ENCODE data around the gene GOLM1. TPM values are rescaled to one million over a fixed set of nuclear protein-coding genes. Genes with fewer than 3 reads are reported as not detected.

The GOLM1 gene
- total RNA-seq, 2 experiments from 2014 or later, result 0.89 to 0.93 TPM

DNA sequence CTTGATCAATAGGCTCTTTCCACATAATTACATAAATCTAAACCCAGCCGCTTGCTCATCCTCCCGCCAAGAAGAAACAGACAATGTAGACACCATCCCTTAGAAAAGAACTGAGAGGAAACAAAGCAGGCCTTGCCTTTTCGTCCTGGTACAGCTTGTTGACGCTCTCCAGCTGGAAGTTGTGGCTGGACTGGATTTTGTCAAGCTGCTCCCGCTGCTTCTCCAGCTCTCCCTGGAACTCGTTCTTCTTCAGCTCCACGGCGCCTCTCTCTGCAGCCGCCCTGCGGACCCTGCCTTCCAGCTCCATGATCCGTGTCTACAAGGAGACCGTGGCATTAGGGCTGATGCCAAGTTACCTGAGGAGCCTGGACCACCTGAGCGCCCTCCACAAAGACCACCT is 22.1 kb downstream of the GOLM1 start:
- H3K9me3 Mint-ChIP-seq, result no peaks in the 10 kb centered on the region
- no peak for DNase-seq
- no peaks in the 10 kb centered on the region for H3K27me3 Mint-ChIP-seq (ENCODE audit: low read depth)
- H3K27ac Mint-ChIP-seq, result no peak overlapping the region
- intact Hi-C loops (cut with micrococcal nuclease), result no loop called here
- CTCF ChIA-PET, result interaction anchor here (1.2 kb wide), 1 partner anchor 20 kb away, joined by 5 read pairs; no protein-coding TSS in a partner anchor
- H3K4me1 Mint-ChIP-seq (ENCODE audit: low read depth), result peaks cover 4% of the 10 kb centered on the region
- H3K4me3 Mint-ChIP-seq, result no peak overlapping the region
- H3K36me3 Mint-ChIP-seq (ENCODE audit: low read depth), result no peaks in the 10 kb centered on the region

DNA sequence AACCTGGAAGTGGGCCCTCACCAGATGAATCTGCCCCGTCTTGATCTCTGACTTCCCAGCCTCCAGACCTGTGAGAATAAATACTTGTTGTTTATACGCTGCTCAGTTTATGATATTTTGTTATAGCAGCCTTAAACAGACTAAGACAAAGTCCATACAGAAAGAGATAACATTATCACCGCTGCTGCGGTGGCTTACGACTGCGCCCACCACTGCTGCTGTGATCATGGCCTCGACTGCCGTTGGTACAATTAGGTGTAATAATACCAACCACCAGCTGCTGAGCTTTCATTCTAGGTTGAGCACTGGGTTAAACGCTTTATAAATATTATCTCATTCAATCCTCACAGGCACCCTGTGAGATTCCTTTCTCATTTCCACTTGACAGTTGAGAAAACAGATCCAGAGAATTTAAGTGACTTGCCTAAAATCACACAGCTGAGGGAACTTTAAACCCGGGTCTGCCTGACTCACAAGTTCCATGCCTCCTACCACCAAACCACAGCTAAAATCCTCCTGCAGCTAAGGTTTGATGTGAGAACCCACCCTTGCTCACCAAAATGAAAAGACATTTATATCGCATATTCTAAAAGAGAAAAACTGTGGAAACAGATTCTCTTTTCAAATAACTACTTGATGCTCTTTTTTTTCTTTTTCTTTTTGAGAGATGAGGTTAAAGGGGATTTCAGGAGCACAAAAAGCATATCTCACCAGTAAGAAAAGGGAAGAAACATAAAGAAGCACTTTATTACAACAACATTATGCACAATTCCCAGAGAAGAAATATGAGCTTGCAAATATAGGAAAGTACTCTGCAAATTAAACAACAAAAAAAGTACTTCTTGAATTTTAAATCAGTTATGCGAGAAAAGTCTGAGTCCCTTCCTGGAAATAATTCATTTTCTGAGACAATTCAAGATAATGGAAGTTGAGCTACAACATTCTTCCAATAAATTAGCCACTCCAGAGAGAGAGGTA is 23.9 kb downstream of the GOLM1 start:
- Mint-ChIP-seq H3K27ac (no peak overlapping the region), H3K4me3 (no peak overlapping the region), H3K36me3 (ENCODE audit: low read depth) (no peaks in the 10 kb centered on the region), H3K9me3 (no peaks in the 10 kb centered on the region), H3K27me3 (ENCODE audit: low read depth) (no peaks in the 10 kb centered on the region), H3K4me1 (ENCODE audit: low read depth) (peaks cover 4% of the 10 kb centered on the region)
- intact Hi-C loops (cut with micrococcal nuclease), result no loop called here
- CTCF ChIA-PET, result interaction anchor here (0.6 kb wide), 2 partner anchors 124 to 171 kb away, joined by 3 read pairs; no protein-coding TSS in a partner anchor
- peak; percentile 10 for DNase-seq

DNA sequence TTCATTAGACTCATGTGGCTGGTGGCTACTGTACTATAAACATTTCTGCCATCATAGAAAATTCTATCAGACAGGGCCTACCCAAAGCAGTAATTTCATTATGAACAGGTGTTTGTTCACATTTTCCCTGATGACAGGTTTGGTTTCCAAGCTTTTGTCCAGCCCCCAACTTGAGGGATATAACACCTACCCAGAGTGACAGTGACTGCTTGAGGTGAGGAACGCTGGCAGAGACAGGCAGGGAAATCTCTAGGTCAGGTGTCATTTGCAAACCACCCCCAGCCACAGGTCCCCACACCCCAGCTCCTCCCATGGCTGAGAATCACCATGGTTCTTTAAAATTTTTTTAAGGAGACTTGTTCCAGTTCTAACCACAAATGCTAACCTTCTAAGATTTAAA is 25.5 kb downstream of the GOLM1 start:
- no peaks in the 10 kb centered on the region for H3K27me3 Mint-ChIP-seq (ENCODE audit: low read depth)
- H3K4me3 Mint-ChIP-seq, result no peak overlapping the region
- no peak for DNase-seq
- intact Hi-C loops (cut with micrococcal nuclease), result no loop called here
- H3K36me3 Mint-ChIP-seq (ENCODE audit: low read depth), result no peaks in the 10 kb centered on the region
- no peak overlapping the region for H3K27ac Mint-ChIP-seq
- CTCF ChIA-PET, result interaction anchor here (0.6 kb wide), 1 partner anchor 199 kb away, joined by 3 read pairs; no protein-coding TSS in a partner anchor
- H3K4me1 Mint-ChIP-seq (ENCODE audit: low read depth), result peaks cover 4% of the 10 kb centered on the region
- H3K9me3 Mint-ChIP-seq, result no peaks in the 10 kb centered on the region

DNA sequence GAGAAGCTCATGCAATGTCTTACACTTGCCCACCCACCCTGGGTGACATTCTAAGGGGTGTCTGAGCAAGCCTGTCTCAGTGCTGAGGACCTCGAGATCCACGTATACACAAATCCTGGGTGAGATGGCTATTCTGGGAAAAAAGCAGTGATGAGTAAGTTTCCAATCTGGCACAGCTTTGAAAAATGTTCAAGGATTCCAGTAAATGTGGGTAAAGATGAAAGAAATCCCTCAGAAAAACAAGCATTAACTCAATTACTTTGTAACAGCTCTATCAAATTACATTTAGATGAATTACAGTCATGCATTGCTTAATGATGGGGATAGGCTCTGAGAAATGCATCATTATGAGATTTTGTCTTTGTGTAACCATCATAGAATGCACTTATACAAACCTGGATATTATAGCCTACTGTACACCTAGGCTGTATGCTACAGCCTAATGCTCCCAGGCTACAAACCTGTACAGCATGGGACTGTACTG is 26.9 kb downstream of the GOLM1 start:
- Mint-ChIP-seq H3K27ac (no peak overlapping the region), H3K4me3 (no peak overlapping the region), H3K36me3 (ENCODE audit: low read depth) (no peaks in the 10 kb centered on the region), H3K9me3 (no peaks in the 10 kb centered on the region), H3K27me3 (ENCODE audit: low read depth) (no peaks in the 10 kb centered on the region), H3K4me1 (ENCODE audit: low read depth) (peaks cover 4% of the 10 kb centered on the region)
- no peak for DNase-seq
- CTCF ChIA-PET, result no interaction called here
- intact Hi-C loops (cut with micrococcal nuclease), result no loop called here

DNA sequence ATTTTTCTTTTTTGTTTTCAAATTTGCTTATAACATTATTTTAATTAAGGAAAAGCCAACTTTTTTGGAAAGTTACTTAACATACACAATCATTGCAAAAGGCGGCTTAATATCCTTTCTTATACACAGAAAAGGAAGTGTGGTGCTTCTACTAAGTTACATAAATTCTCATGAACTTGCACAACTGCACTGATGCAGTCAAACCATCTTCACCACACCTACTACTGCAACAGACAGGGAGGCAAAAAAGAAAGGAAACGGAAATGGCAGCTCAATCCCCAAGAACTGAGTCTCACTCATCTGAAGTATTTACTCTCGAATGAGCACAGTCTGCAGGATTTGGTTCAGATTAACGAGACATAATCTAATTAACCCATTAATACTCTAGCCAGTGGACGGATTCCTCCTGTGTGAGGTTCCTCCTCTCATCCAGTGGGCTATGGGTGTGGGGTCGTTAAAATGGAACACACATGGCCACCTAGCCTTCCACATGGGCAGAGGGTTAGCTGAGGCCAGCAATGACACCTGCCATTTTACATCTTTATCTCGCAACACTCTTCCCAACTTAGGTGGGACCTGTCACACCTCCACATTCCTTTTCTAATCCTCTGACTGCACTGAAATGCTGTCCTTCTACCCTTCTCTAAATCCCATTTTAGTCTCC is 30.0 kb downstream of the GOLM1 start:
- intact Hi-C loops (cut with micrococcal nuclease), result no loop called here

DNA sequence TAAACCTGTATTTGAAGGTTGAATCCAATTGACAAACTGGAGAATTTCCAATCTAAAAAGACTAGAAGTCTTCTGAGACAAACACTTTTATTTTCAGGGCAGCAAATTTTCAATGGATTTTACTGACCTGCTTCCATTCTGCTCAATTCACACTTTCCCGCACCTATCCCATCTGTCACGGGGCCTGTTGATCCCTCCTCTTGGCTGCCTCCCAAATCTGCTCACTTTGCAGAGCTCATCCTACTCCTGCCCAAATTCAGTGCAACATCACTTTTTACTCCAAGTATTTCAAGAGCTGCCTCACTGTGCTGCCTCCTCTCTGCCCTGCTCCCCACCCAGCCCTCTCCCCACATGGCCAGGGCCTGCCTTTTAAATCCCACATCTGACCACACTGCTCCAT is 35.1 kb downstream of the GOLM1 start:
- Mint-ChIP-seq H3K27ac (no peak overlapping the region), H3K4me3 (no peak overlapping the region), H3K4me1 (ENCODE audit: low read depth) (no peaks in the 10 kb centered on the region), H3K27me3 (ENCODE audit: low read depth) (peaks cover 2% of the 10 kb centered on the region), H3K9me3 (no peaks in the 10 kb centered on the region), H3K36me3 (ENCODE audit: low read depth) (no peaks in the 10 kb centered on the region)
- CTCF ChIA-PET, result no interaction called here
- intact Hi-C loops (cut with micrococcal nuclease), result no loop called here
- DNase-seq, result no peak

More for the DNA sequence above, 30.0 kb downstream of the GOLM1 start:
- H3K4me3 Mint-ChIP-seq, result no peak overlapping the region
- H3K9me3 Mint-ChIP-seq, result no peaks in the 10 kb centered on the region
- DNase-seq, result no peak
- CTCF ChIA-PET, result no interaction called here
- no peaks in the 10 kb centered on the region for H3K4me1 Mint-ChIP-seq (ENCODE audit: low read depth)
- H3K36me3 Mint-ChIP-seq (ENCODE audit: low read depth), result no peaks in the 10 kb centered on the region
- H3K27me3 Mint-ChIP-seq (ENCODE audit: low read depth), result no peaks in the 10 kb centered on the region
- no peak overlapping the region for H3K27ac Mint-ChIP-seq

DNA sequence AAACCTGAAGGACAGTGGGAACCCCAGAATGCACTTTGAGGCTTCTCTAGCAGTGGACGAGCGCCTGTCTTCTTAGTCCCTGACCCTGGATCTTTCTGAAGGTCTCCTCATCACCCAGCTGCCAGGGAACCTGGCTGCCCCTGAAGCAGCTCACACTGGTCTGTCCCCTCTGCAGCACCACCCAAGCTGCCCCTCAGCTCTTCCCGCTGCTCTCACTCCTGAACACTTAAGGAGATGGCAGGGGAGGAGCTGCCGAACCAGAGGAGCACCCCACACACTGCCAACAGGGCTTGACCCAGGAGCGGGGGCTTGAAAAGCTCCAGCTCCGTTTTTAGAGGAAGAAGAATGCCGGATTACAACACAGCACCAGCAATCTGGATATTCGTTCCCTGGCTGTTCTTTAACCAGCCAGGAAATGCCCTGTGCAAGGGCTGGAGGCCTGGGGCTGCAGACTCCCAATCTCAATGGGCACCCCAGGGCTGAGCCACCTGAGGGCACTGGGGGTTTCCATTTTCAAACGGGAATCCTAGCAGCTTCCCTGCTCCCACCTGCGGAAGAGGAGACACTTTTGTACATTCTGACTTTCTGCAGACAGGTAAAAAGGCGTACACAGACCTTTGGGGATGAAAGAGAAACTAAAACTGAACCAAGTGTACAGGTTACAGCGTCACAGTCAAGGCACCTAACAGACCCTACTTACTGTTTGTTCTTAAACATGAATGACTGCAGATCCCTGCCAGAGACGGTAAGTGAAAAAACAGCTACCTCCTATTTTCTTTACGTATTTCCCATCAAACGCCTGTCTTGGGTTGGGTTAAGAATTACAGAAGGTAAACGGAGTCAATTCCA is 36.3 kb downstream of the GOLM1 start:
- intact Hi-C loops (cut with micrococcal nuclease), result no loop called here
- no peak overlapping the region for H3K27ac Mint-ChIP-seq
- no peaks in the 10 kb centered on the region for H3K36me3 Mint-ChIP-seq (ENCODE audit: low read depth)
- no peak overlapping the region for H3K4me3 Mint-ChIP-seq
- H3K27me3 Mint-ChIP-seq (ENCODE audit: low read depth), result peaks cover 4% of the 10 kb centered on the region
- CTCF ChIA-PET, result interaction anchor here (0.6 kb wide), 1 partner anchor 265 kb away, joined by 3 read pairs; no protein-coding TSS in a partner anchor
- no peak for DNase-seq
- H3K4me1 Mint-ChIP-seq (ENCODE audit: low read depth), result no peaks in the 10 kb centered on the region
- no peaks in the 10 kb centered on the region for H3K9me3 Mint-ChIP-seq

DNA sequence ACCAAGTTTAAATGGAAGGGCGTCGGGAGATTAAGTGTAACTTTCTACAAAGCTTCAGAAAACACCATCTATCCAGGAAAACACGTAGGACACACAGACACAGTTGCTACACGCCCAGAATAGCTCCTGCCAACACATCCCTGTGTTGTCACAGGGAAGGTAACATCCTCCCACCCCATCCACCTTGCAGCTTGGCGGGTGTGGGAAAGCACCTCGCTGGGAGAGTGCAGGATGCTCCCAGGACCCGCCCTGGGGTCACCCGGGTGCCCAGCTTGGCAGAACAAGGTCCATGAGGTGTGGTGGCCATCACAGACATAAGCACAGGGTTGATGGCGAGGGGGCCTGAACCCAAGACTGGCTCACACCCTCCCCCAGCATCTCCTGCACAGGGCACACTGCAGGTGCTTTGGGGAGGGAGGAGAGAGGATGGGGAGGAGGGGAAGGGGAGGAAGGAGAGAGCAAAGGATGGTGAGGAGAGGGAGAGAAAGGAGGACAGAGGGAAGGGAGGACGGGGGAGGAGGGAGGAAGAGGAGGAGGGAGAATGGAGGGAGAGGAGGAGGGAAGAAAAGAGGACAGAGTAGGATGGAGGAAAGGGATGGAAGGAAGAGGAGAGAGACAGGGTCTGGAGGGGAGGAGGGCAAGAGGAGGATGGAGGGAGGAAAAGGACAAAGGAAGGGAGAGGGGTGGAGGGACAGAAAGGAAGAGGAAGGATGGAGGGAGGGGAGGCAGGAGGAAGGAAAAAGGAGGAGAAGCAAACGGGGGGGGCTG is 37.2 kb downstream of the GOLM1 start:
- Mint-ChIP-seq H3K27ac (no peak overlapping the region), H3K4me1 (ENCODE audit: low read depth) (no peaks in the 10 kb centered on the region), H3K36me3 (ENCODE audit: low read depth) (no peaks in the 10 kb centered on the region), H3K27me3 (ENCODE audit: low read depth) (peaks cover 4% of the 10 kb centered on the region), H3K4me3 (no peak overlapping the region), H3K9me3 (no peaks in the 10 kb centered on the region)
- CTCF ChIA-PET, result no interaction called here
- DNase-seq, result no peak
- intact Hi-C loops (cut with micrococcal nuclease), result no loop called here

DNA sequence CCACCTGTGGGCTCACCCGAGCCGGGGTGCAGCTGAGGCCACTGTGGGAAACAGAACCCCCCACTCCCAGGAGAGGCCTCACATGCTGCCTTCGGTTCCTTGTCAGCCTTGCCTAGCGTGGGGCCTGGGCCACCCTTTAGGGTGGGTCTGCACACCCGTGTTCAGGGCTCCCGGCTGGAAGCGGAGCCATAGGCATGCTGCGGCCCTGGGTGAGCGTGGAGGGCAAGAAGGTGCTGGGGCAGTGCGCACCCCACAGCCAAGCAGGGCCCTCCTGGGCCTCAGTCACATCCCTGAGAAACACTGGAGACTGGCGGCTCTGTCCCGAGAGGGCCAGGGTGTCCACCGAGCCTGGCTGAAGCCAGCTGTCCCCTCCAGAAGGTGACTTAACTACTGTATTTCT is 41.9 kb downstream of the GOLM1 start:
- Mint-ChIP-seq H3K4me1 (ENCODE audit: low read depth) (no peaks in the 10 kb centered on the region), H3K27ac (no peak overlapping the region), H3K27me3 (ENCODE audit: low read depth) (peaks cover 4% of the 10 kb centered on the region), H3K36me3 (ENCODE audit: low read depth) (no peaks in the 10 kb centered on the region), H3K4me3 (no peak overlapping the region), H3K9me3 (no peaks in the 10 kb centered on the region)
- CTCF ChIA-PET, result interaction anchor here (0.9 kb wide), 1 partner anchor 19 kb away, joined by 5 read pairs; no protein-coding TSS in a partner anchor
- DNase-seq, result no peak
- intact Hi-C loops (cut with micrococcal nuclease), result no loop called here

DNA sequence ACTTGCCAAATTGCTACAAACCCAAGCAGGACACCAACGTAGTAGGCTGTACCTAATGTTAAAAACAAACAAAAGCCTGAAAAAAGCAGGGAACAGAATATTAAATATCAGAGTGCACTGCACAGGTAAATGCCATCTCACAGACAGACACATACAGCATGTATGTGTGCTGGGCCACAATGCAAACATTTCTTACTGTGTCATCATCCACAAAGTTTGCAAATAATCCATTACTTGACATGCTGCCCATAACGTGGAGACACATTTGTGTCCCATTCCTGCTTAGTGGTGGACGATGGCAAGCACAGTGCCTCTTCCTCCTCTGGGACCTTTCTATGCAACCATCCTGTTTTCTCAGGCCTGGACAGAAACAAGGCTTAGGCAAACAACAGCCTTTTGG is 44.7 kb downstream of the GOLM1 start:
- CTCF ChIA-PET, result no interaction called here
- intact Hi-C loops (cut with micrococcal nuclease), result no loop called here
- Mint-ChIP-seq H3K27ac (no peak overlapping the region), H3K4me1 (ENCODE audit: low read depth) (no peaks in the 10 kb centered on the region), H3K27me3 (ENCODE audit: low read depth) (peaks cover 2% of the 10 kb centered on the region), H3K9me3 (no peaks in the 10 kb centered on the region), H3K36me3 (ENCODE audit: low read depth) (no peaks in the 10 kb centered on the region), H3K4me3 (no peak overlapping the region)
- no peak for DNase-seq

DNA sequence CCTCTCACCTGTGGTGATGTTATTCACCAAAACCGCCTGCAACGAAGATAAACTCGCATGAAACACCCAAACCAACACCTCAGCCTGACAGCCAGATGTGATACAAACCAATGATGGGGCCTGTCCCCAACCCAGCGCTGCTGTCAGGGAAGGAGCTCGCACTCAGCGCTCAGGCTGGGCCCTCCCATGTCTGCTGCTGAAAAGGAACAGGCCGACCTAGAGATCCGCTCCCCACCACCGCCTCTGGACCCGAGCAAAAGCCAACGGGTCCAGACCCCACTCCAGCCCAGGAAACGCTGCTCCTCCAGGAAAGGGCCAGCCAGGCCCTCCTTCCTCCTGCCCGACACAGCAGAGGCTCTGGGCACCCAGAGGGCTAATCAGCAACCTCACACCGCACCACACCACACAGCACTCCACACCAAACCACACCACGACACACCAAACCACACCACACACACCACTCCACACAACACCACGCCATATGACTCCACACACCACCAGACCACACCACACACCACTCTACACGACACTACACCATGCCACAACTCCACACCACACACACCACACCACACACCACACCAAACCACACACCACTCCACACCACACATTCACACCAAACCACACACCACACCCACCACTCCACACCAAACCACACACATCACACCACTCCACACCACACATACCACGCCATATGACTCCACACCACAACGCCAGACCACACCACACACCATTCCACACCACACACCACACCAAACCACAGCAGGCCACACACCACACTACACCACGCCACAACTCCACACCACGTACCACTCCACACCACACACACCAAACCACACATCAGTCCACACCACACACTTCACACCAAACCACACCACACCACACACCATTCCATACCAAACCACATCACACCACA is 46.5 kb downstream of the GOLM1 start:
- Mint-ChIP-seq H3K27ac (no peak overlapping the region), H3K9me3 (no peaks in the 10 kb centered on the region), H3K36me3 (ENCODE audit: low read depth) (no peaks in the 10 kb centered on the region), H3K4me3 (no peak overlapping the region), H3K27me3 (ENCODE audit: low read depth) (no peaks in the 10 kb centered on the region), H3K4me1 (ENCODE audit: low read depth) (no peaks in the 10 kb centered on the region)
- DNase-seq, result no peak
- intact Hi-C loops (cut with micrococcal nuclease), result no loop called here
- CTCF ChIA-PET, result no interaction called here

Data from activated naive CD4-positive, alpha-beta T cell treated with anti-CD3 and anti-CD28 coated beads for 36 hours (primary cell).